Endothelial cell (in vitro differentiated cells): ENCODE data around the gene PRSS57. TPM values are rescaled to one million over a fixed set of nuclear protein-coding genes. Genes with fewer than 3 reads are reported as not detected.

ENCODE experiments used
- DNase-seq: peaks from one replicate; pipeline ENCODE4 v3.0.0; 2021; ENCODE audit warnings: low spot score
- H3K27ac Mint-ChIP-seq: one replicate; pipeline ENCODE4 v1.8.0; 2021; ENCODE audit warnings: mixed read lengths, inconsistent platforms; ENCODE audit not compliant: unreplicated experiment
- H3K27me3 Mint-ChIP-seq: one replicate; pipeline ENCODE4 v1.8.0; 2021; ENCODE audit warnings: mild to moderate bottlenecking, moderate library complexity, mixed read lengths, inconsistent platforms; ENCODE audit not compliant: unreplicated experiment
- H3K36me3 Mint-ChIP-seq: one replicate; pipeline ENCODE4 v1.8.0; 2021; ENCODE audit warnings: mild to moderate bottlenecking, low read depth, mixed read lengths, inconsistent platforms; ENCODE audit not compliant: unreplicated experiment
- H3K4me1 Mint-ChIP-seq: one replicate; pipeline ENCODE4 v1.8.0; 2021; ENCODE audit warnings: mild to moderate bottlenecking, mixed read lengths, inconsistent platforms; ENCODE audit not compliant: unreplicated experiment
- H3K4me3 Mint-ChIP-seq: one replicate; pipeline ENCODE4 v1.8.0; 2021; ENCODE audit warnings: mild to moderate bottlenecking, mixed read lengths, inconsistent platforms; ENCODE audit not compliant: unreplicated experiment
- H3K9me3 Mint-ChIP-seq: one replicate; pipeline ENCODE4 v1.8.0; 2021; ENCODE audit warnings: mixed read lengths, inconsistent platforms; ENCODE audit not compliant: unreplicated experiment
- CTCF ChIP-seq: fragments of 200-600 bp; sonication (generic); IDR thresholded peaks from one replicate; pipeline ENCODE4 v1.5.0; 2021; ENCODE audit warnings: antibody characterized with exemption; ENCODE audit not compliant: unreplicated experiment
- total RNA-seq: library from RNA; stranded (reverse); fragmentation: NEBNext Ultra II Directional; extraction: Animal tissue kit (Norgen Biotek cat#: 25700); gene quantifications from one replicate; pipeline ENCODE4 v1.2.1, GENCODE V29; 2021; ENCODE audit not compliant: unreplicated experiment

The PRSS57 gene
- total RNA-seq, 1 donor from 2014 or later = not detected

- H3K36me3 Mint-ChIP-seq = peaks cover 4% of the 10 kb centered on the region
- no peak overlapping the region for H3K27ac Mint-ChIP-seq
- H3K9me3 Mint-ChIP-seq = no peaks in the 10 kb centered on the region
- no peak for DNase-seq
- H3K27me3 Mint-ChIP-seq = peaks cover 5% of the 10 kb centered on the region
- no peak for TF ChIP-seq CTCF
- H3K4me1 Mint-ChIP-seq = no peaks in the 10 kb centered on the region
- no peak overlapping the region for H3K4me3 Mint-ChIP-seq
Measured at GRCh38 chr19:651991-652390, 43.3 kb downstream of the PRSS57 start.

- no peak for DNase-seq
- no peak for TF ChIP-seq CTCF
- Mint-ChIP-seq H3K27ac (no peak overlapping the region), H3K36me3 (peaks cover 4% of the 10 kb centered on the region), H3K4me1 (no peaks in the 10 kb centered on the region), H3K9me3 (no peaks in the 10 kb centered on the region), H3K27me3 (peaks cover 3% of the 10 kb centered on the region), H3K4me3 (no peak overlapping the region)
Measured at GRCh38 chr19:651114-651818, 44.0 kb downstream of the PRSS57 start.

- no peaks in the 10 kb centered on the region for H3K4me1 Mint-ChIP-seq
- no peak overlapping the region for H3K27ac Mint-ChIP-seq
- no peak for DNase-seq
- no peak overlapping the region for H3K4me3 Mint-ChIP-seq
- H3K9me3 Mint-ChIP-seq = no peaks in the 10 kb centered on the region
- H3K27me3 Mint-ChIP-seq = peaks cover 3% of the 10 kb centered on the region
- no peak for TF ChIP-seq CTCF
- H3K36me3 Mint-ChIP-seq = no peaks in the 10 kb centered on the region
Measured at GRCh38 chr19:650121-650520, 45.1 kb downstream of the PRSS57 start.

GRCh38 chr19:648904-649801, 46.1 kb downstream of the PRSS57 start:
- peaks cover 2% of the 10 kb centered on the region for H3K27me3 Mint-ChIP-seq
- H3K27ac Mint-ChIP-seq = no peak overlapping the region
- TF ChIP-seq CTCF = no peak
- H3K4me1 Mint-ChIP-seq = no peaks in the 10 kb centered on the region
- DNase-seq = no peak
- H3K36me3 Mint-ChIP-seq = no peaks in the 10 kb centered on the region
- H3K9me3 Mint-ChIP-seq = no peaks in the 10 kb centered on the region
- H3K4me3 Mint-ChIP-seq = no peak overlapping the region

GRCh38 chr19:648305-648704, 46.9 kb downstream of the PRSS57 start:
- H3K27me3 Mint-ChIP-seq = peaks cover 2% of the 10 kb centered on the region
- no peak overlapping the region for H3K4me3 Mint-ChIP-seq
- no peaks in the 10 kb centered on the region for H3K4me1 Mint-ChIP-seq
- TF ChIP-seq CTCF = no peak
- H3K36me3 Mint-ChIP-seq = no peaks in the 10 kb centered on the region
- DNase-seq = no peak
- no peak overlapping the region for H3K27ac Mint-ChIP-seq
- no peaks in the 10 kb centered on the region for H3K9me3 Mint-ChIP-seq
